Motor neuron (in vitro differentiated cells): Measurements from ENCODE around the gene METTL26. TPM values are rescaled to one million over a fixed set of nuclear protein-coding genes. Genes with fewer than 3 reads are reported as not detected.

ENCODE experiments used
- ATAC-seq, 8 experiments: fragments of 200-7000 bp; cut with Tn5 transposase; replicated peaks in 6 of 8; 2 replicates each; pipeline ENCODE4 v1.8.0; 2021; ENCODE audit warnings: mild to moderate bottlenecking in 8 of 8, moderate library complexity in 8 of 8
- H3K27ac ChIP-seq, 2 donors: fragments of 250-450 bp; sonication (Bioruptor Pico); 2 replicates each; pipeline ENCODE4 v1.9.0; 2021; ENCODE audit warnings: antibody characterized with exemption in 2 of 2, mild to moderate bottlenecking in 2 of 2, moderate library complexity in 1 of 2
- H3K4me1 ChIP-seq, 2 donors: fragments of 250-450 bp; sonication (Bioruptor Pico); replicated peaks in 1 of 2; 2 replicates each; pipeline ENCODE4 v1.6.1; 2021; ENCODE audit warnings: antibody characterized with exemption in 2 of 2, mild to moderate bottlenecking in 2 of 2, moderate library complexity in 1 of 2
- H3K4me3 ChIP-seq, 5 donors: fragments of 250-450 bp; sonication (Bioruptor Pico); 2 replicates each; pipeline ENCODE4 v1.9.0; 2021; ENCODE audit warnings: antibody characterized with exemption in 5 of 5, mild to moderate bottlenecking in 5 of 5, moderate library complexity in 4 of 5
- WGBS, 10 experiments: fragments of 450-650 bp; shearing (Covaris generic); methylation state at CpG; one replicate each; pipeline ENCODE4 v1.0.0; 2022; 5-methylcytosine and 5-hydroxymethylcytosine counted together
- in situ Hi-C, 9 experiments: fragments of 400-800 bp; cut with MboI; loops; one replicate each; pipeline ENCODE4 v1.15.0; 2021; ENCODE audit warnings: low sequenced_read_pairs in 9 of 9, low pct_unique_long_range_greater_than_20kb in 2 of 9; ENCODE audit not compliant: unreplicated experiment in 9 of 9
- total RNA-seq, 8 experiments: library from RNA; unstranded; fragments of 300-600 nt; gene quantifications; 2 replicates each; pipeline versions ENCODE4 v1.2.3 to v1.2.4, GENCODE V29; 2022

Gene METTL26
- total RNA-seq, 8 experiments from 2014 or later = 52.5 to 97.9 (median 66.7) TPM

DNA sequence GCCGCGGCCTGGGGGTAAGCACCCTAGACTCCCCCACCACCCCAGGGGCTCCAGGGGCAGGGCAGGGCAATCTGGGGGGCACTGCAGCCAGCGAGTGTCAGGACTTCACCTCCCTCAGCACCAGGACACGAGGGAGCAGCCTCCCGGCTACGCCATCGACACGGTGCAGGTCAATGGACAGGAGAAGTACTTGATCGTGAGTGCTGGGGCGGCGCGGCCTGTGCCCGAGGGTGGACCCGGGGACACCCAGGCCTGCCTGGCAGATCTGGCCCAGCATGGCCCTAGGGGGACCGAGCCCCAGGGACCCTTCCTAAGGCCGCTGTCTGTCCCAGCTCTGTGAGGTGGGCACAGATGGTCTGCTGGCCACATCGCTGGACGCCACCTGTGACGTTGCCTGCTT is 36.3 kb upstream of the METTL26 start:
- Histone ChIP-seq H3K4me1 (peaks cover 18 to 19% of the 10 kb centered on the region in 2 donors), H3K27ac (no peak overlapping the region), H3K4me3 (no peak overlapping the region)
- 96 to 100% (median 100%) methylated on average over 1 to 4 of the region's 19 CpGs; no CpG with 5 or more reads in 7 of the 10 experiments for WGBS, 10 experiments
- ATAC-seq = no peak
- in situ Hi-C loops = no loop called here

DNA sequence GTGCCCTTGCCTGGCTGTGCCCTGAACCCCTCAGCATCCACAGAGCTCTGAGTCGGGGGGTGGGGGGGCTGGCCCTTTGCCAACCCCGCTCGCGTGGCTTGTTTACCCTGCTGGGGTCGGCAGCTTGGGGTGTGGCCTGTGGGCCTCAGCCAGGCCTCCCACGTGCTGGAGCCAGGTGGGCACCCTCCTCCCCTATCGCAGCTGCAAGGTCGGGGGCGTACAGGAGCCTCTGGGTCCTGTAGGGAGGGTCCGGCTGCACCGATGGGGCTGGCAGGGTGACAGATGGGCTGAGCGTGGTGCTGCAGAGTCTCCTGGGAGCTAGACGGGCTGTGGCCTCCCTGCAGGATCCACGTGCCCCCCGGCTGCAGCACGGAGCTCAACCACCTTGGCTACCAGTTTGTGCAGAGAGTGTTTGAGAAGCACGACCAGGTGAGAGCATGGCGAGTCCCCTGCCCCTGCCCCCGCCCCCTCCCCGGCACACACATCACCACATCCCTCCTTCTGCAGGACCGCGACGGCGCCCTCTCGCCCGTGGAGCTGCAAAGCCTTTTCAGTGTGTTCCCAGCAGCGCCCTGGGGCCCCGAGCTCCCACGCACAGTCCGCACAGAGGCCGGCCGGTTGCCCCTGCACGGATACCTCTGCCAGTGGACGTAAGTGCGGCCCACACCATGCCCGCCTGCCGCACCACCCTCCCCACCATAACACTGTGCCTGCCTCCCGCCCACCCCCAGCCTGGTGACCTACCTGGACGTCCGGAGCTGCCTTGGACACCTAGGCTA is 35.4 kb upstream of the METTL26 start:
- no peak overlapping the region for H3K27ac ChIP-seq
- ATAC-seq = no peak
- H3K4me1 ChIP-seq = peaks cover 18 to 19% of the 10 kb centered on the region in 2 donors
- no peak overlapping the region for H3K4me3 ChIP-seq
- in situ Hi-C loops = no loop called here
- 80% methylated on average over 3 of the region's 40 CpGs; no CpG with 5 or more reads in 9 of the 10 experiments for whole genome bisulfite sequencing, 10 experiments

DNA sequence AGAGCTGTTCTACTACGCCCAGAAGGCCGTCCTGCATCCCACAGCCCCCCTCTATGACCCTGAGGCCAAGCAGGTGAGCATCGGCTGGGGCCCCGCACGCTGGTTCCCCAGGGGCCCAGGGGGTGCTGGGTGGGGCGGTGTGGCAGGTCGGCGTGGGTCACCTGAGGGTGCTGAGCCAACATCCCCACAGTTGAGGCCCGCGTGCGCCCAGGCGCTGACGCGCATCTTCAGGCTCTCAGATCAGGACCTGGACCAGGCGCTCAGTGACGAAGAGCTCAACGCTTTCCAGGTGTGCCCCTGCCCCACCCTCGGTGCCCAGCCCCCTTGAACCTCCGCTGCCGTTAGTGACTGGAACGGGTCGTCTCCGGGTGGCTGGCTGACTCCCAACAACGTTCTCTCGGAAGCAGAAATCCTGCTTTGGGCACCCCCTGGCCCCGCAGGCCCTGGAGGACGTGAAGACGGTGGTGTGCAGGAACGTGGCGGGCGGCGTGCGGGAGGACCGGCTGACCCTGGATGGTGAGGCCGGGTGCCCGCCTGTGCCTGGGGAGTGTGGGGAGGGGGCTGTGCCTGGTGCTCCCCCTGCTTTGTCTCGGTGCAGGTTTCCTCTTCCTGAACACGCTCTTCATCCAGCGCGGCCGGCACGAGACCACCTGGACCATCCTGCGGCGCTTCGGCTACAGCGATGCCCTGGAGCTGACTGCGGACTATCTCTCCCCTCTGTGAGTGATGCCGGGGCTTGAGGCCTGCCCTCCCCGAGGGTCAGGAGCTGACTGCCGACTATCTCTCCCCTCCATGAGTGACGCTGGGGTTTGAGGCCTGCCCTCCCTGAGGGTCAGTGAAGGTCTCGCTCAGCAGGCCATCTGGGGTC is 34.6 kb upstream of the METTL26 start:
- 80 to 100% (median 91%) methylated on average over 1 to 14 of the region's 52 CpGs; no CpG with 5 or more reads in 6 of the 10 experiments for WGBS, 10 experiments
- H3K4me3 ChIP-seq = no peak overlapping the region
- H3K4me1 ChIP-seq = peaks cover 16 to 18% of the 10 kb centered on the region in 2 donors
- no peak for ATAC-seq
- in situ Hi-C loops = no loop called here
- H3K27ac ChIP-seq = no peak overlapping the region

DNA sequence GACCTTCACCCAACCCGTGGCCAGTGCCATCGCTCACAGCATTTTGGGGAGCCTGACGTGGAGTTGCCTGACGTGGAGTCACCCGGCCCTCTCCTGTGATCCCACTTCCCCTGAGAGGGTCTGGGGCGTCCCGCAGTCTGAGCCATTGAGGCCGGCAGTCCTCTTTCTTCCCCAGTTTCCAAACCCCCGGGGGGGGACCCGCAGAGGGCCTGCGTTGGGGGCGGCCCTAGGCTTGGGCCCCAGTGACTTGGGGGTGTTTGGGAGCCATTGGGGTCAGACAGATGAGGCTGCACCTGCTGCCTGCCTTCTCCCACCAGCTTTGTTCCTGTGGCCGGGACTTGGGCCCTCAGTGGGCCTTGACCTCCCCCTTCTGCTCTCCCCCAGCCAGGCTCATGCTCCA is 33.6 kb upstream of the METTL26 start:
- Histone ChIP-seq H3K27ac (no peak overlapping the region), H3K4me1 (peaks cover 10 to 11% of the 10 kb centered on the region in 2 donors), H3K4me3 (no peak overlapping the region)
- WGBS, 10 experiments = 100% methylated on average over 1 of the region's 13 CpGs; no CpG with 5 or more reads in 9 of the 10 experiments
- in situ Hi-C loops = no loop called here
- no peak for ATAC-seq

DNA sequence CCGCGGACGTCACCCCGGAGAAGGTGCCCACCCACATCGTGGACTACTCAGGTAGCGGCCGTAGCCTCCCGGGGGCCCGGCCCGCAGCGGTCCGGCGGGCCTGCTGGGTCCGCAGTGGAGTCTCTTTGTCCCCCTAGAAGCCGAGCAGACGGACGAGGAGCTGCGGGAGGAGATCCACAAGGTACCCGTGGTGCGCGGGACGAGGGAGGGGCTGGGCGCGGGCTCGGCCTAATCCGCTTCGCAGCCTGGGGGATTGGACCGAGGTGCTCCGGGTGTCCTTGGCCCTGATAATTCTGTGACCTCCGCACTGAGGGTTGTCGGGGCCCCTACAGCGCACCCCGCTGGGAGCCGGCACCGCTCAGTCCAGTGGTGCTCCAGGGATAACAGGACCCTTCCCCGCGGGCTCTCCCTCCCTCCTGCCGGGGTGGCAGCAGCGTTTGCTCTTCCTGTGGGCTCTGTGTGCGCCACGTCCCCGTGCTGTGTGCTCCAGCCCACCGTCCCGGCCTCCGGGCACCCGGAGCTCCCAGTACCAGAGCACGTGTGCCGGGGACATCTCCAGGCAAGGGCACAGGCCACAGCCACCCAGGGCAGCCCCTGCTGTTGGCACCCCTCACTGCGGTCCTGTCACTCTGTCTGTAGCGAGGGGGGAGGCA is 32.5 kb upstream of the METTL26 start:
- peak in 3 of 8 experiments; percentile 6 to 17 (median 8) for ATAC-seq
- H3K27ac ChIP-seq = peak overlapping the region; percentile 14 to 29
- peaks cover 10 to 11% of the 10 kb centered on the region in 2 donors for H3K4me1 ChIP-seq
- in situ Hi-C loops = no loop called here
- peak overlapping the region; percentile 48 to 88 (median 57) for H3K4me3 ChIP-seq
- 0 to 18% (median 12%) methylated on average over 2 to 39 of the region's 50 CpGs; no CpG with 5 or more reads in 6 of the 10 experiments for WGBS, 10 experiments

DNA sequence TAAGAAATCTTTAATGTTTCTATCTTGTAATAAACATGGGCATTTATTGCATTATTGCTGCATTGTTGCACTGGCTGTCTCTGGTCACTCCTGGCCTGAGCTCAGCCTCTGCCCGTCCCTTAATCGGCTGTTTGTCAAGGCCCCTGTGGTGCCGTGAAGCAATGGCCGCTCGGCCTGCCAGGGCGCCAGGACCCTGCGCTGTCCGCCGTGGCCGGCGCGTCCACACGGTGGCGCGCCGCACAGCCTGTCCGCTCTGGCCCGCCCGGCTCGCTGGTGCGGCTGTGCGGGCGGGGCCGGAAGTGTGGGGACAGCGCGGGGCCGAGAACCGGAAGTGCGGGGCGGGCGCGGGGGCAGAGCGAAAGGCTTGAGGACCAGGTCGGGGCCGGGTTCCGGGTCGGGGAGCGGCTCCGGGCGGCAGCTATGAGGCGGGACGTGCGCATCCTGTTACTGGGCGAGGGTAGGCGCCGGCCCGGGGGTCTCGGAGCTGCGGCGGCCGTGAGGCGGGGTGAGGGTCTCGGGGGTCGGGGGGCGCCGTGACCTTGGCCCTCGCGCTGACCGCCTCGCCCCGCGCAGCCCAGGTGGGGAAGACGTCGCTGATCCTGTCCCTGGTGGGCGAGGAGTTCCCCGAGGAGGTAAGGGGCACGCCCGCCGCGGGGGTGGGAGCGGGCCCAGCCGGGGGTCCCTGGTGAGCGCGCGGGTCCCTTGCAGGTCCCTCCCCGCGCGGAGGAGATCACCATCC is 31.8 kb upstream of the METTL26 start, which contains the start of gene RHOT2:
Gene RHOT2, plus strand, starts transcription at position 353 of the 739 bp plus-strand sequence. Its CDS starts 68 bp downstream, at position 421.
- WGBS, 10 experiments = 0% methylated on average over 1 to 2 of the region's 78 CpGs; no CpG with 5 or more reads in 6 of the 10 experiments
- H3K4me3 ChIP-seq = peak within 1 kb of the TSS; percentile 48 to 88 (median 57)
- in situ Hi-C loops = no loop called here
- peak; percentile 89 to 97 (median 92) for ATAC-seq
- H3K27ac ChIP-seq = peak within 1 kb of the TSS; percentile 14 to 29
- peaks cover 10 to 11% of the 10 kb centered on the region in 2 donors for H3K4me1 ChIP-seq

DNA sequence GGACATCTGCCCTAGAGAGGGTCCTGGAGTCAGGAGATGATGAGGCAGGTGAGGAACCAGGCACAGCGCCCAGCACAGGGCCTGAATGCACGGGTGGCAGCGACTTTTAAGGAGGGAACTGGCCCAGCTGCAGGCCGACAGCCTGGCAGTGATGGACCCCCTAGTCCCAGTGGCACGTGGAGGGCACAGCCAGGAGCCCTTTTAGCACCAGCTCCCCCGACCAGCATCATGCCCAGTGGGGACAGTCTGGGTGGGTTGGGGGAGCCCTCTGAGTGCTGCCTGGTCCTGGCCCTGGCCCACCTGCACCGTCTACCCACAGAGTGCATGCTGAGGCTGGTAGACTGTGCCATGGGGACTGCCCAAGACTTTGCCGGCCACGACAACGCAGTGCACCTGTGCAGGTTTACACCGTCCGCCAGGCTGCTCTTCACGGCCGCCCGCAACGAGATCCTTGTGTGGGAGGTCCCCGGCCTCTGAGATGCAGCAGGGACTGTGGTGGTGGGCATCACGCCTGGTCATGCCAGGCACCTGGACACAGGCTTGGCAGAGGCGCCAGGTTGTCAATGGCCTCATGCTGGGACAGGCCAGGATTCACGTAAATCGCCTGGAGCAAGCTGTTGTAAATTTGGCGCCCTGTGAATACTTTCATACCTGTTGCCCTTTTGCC is 31.1 kb upstream of the METTL26 start:
- peaks cover 10 to 11% of the 10 kb centered on the region in 2 donors for H3K4me1 ChIP-seq
- peak overlapping the region in 2 of 5 donors; percentile 53 to 57 for H3K4me3 ChIP-seq
- in situ Hi-C loops = no loop called here
- ATAC-seq = no peak
- peak overlapping the region in 1 of 2 donors; percentile 29 for H3K27ac ChIP-seq
- 77 to 100% (median 88%) methylated on average over 1 to 8 of the region's 22 CpGs; no CpG with 5 or more reads in 4 of the 10 experiments for WGBS, 10 experiments

DNA sequence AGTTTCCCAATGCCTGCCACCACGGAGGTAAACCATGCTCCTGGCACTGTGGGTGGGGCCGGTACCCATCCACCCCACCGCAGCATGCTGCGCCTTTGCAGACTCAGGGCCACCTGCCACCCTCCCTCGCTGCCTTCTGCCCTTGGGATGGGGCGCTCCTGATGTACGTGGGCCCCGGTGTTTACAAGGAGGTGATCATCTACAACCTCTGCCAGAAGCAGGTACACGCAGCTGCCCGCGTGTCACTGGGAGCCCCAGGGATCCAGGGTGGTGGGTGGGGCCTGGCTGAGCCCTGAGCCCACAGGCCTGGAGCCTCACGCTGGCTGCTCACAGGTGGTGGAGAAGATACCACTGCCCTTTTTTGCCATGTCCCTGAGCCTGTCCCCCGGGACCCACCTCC is 30.5 kb upstream of the METTL26 start:
- in situ Hi-C loops = no loop called here
- Histone ChIP-seq H3K4me1 (peaks cover 10 to 12% of the 10 kb centered on the region in 2 donors), H3K27ac (no peak overlapping the region), H3K4me3 (no peak overlapping the region)
- 67 to 100% (median 100%) methylated on average over 1 to 5 of the region's 13 CpGs; no CpG with 5 or more reads in 5 of the 10 experiments for WGBS, 10 experiments
- ATAC-seq = no peak

DNA sequence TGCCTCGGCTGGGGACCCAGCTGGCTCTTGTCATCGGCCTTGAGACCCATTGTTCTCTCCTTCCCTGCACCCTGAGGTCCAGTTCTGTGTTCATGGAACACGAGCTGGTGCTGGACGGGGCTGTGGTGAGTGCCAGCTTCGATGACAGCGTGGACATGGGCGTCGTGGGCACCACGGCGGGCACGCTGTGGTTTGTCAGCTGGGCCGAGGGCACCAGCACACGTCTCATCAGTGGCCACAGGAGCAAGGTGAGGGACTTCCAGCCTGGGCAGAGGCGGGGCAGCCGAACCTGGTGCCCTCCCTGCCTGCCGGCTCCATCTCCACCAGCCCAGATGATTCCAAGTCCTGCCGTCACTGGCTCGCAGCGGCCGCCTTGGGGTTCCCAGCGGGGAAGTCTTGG is 26.5 kb upstream of the METTL26 start:
- H3K4me3 ChIP-seq = no peak overlapping the region
- 93 to 100% (median 100%) methylated on average over 1 to 5 of the region's 21 CpGs; no CpG with 5 or more reads in 7 of the 10 experiments for WGBS, 10 experiments
- H3K4me1 ChIP-seq = peaks cover 14% of the 10 kb centered on the region in 2 donors
- in situ Hi-C loops = no loop called here
- ATAC-seq = no peak
- H3K27ac ChIP-seq = no peak overlapping the region

DNA sequence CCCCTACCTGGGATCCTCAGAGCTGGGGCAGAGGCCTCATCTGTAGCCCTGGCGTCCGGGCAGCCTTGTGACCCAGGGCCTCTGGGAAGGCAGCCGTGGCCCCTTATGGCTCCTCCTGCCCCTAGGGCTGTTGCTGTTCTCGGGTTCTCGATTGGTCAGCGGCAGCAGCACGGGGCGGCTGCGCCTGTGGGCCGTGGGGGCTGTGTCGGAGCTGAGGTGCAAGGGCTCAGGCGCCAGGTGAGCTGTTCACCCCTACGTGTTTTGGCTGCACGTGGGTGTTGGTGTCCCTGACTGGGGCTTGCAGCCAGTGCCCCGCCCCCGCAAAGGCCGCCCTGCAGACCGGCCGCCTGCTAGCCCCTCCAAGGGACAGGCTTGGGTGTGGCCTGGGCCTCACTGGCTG is 26.0 kb upstream of the METTL26 start:
- Histone ChIP-seq H3K4me3 (no peak overlapping the region), H3K4me1 (peaks cover 11 to 12% of the 10 kb centered on the region in 2 donors), H3K27ac (no peak overlapping the region)
- 60 to 100% (median 91%) methylated on average over 1 to 4 of the region's 19 CpGs; no CpG with 5 or more reads in 6 of the 10 experiments for WGBS, 10 experiments
- no peak for ATAC-seq
- in situ Hi-C loops = no loop called here

DNA sequence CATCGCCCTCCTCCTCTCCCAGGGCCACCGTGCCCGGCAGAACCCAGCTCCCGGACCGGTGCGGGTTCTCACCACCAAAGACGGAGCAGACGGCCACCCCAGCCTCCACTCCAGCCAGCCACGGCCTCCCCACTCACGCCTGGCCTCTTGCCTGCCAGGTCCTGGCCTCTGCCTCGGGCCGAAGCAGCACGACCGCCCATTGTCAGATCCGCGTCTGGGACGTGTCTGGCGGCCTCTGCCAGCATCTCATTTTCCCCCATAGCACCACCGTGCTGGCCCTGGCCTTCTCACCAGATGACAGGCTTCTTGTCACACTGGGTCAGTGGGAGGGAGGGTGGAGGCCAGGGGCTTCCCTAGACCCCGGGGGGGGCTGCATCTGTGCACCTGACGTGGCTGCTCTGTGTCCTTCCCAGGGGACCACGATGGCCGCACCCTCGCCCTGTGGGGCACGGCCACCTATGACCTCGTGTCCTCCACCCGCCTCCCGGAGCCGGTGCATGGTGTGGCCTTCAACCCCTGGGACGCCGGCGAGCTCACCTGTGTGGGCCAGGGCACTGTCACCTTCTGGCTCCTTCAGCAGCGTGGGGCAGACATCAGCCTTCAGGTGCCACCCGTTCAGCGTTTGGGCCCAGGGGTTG is 25.2 kb upstream of the METTL26 start:
- WGBS, 10 experiments = 40 to 100% (median 87%) methylated on average over 1 to 5 of the region's 35 CpGs; no CpG with 5 or more reads in 6 of the 10 experiments
- H3K4me1 ChIP-seq = peaks cover 11 to 12% of the 10 kb centered on the region in 2 donors
- in situ Hi-C loops = no loop called here
- ATAC-seq = peak in 2 of 8 experiments; percentile 10 to 24
- peak overlapping the region; percentile 38 to 75 for H3K27ac ChIP-seq
- H3K4me3 ChIP-seq = no peak overlapping the region
